ENCODE measurements around the gene DDR2. TPM values are rescaled to one million over a fixed set of nuclear protein-coding genes. Genes with fewer than 3 reads are reported as not detected.

DDR2 gene
- total and polyA plus RNA-seq, 2 donors, result 2.1 to 2.4 TPM

DNA sequence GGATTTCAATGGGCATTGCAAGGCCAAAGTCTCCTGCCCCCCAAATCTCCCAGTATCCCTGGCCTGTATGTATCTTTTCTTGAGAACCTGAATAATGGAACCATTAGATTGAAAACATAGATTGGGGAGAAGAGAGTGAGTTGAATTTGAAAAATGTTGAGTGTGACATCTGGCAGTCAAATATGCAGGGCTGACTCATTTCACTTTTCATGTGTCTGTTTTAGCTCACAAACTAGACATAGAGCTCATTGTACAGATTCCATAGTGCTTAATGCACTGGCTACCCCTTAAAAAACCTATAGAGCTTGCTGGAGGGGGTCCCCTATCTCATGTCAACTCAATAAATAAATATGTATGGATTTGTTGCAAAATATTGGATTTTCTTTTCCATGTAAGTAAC lies 30.8 kb downstream of the DDR2 start:
- DNase-seq (ENCODE audit: low read depth in 6 of 9, low spot score in 9 of 9), result no peak
- Histone ChIP-seq H3K4me3 (ENCODE audit: low read length in 2 of 2) (no peak overlapping the region), H3K27me3 (ENCODE audit: control insufficient read depth in 2 of 2, insufficient read depth in 1 of 2, low read length in 1 of 2) (no peaks in the 10 kb centered on the region), H3K36me3 (ENCODE audit: control insufficient read depth in 2 of 2, insufficient read depth in 2 of 2, low read length in 1 of 2) (no peaks in the 10 kb centered on the region), H3K9me3 (ENCODE audit: control insufficient read depth in 2 of 2, insufficient read depth in 1 of 2, low read length in 1 of 2) (no peaks in the 10 kb centered on the region), H3K27ac (ENCODE audit: low read depth in 1 of 2, low read length in 1 of 2) (no peak overlapping the region), H3K4me1 (ENCODE audit: control insufficient read depth in 2 of 2, insufficient read depth in 2 of 2, low read length in 2 of 2) (no peaks in the 10 kb centered on the region)

GRCh38 chr1:162663589-162664106 lies 31.4 kb downstream of the DDR2 start:
- DNase-seq (ENCODE audit: low read depth in 6 of 9, low spot score in 9 of 9), result no peak
- Histone ChIP-seq H3K27ac (ENCODE audit: low read depth in 1 of 2, low read length in 1 of 2) (no peak overlapping the region), H3K4me3 (ENCODE audit: low read length in 2 of 2) (no peak overlapping the region), H3K36me3 (ENCODE audit: control insufficient read depth in 2 of 2, insufficient read depth in 2 of 2, low read length in 1 of 2) (no peaks in the 10 kb centered on the region), H3K4me1 (ENCODE audit: control insufficient read depth in 2 of 2, insufficient read depth in 2 of 2, low read length in 2 of 2) (no peaks in the 10 kb centered on the region), H3K9me3 (ENCODE audit: control insufficient read depth in 2 of 2, insufficient read depth in 1 of 2, low read length in 1 of 2) (no peaks in the 10 kb centered on the region), H3K27me3 (ENCODE audit: control insufficient read depth in 2 of 2, insufficient read depth in 1 of 2, low read length in 1 of 2) (no peaks in the 10 kb centered on the region)
- 57% methylated on average over 8 of the region's 8 CpGs for WGBS

DNA sequence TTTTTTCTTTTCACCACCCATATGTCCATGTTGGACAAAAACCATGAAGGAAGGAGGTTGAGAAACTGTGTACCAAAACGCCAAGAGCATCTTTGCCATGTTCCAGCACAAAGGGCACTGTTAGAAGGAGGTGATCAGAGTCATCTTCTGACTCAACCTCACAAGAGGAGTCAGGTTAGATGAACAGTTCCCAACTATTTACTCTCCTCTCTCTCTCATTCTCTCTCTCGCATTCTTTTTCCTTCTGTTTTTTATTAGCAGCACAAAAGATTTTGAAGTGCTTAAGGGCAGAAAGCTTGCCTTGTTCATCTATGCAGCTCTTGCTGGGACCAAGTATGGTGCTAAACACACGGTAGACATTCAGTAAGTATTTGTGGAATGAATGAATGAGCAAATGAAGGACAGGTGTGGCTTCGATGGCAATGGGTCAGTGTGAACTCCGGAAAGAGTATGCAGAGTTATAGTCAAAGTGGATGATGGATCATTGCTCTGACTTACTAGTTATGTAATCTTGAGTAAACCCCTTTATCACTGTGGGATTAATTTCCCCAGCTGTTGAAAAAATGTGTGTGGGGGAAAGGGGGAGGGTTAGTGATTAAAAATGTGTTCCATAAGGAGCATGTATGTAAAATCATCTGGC lies 33.9 kb downstream of the DDR2 start:
- Histone ChIP-seq H3K36me3 (ENCODE audit: control insufficient read depth in 2 of 2, insufficient read depth in 2 of 2, low read length in 1 of 2) (no peaks in the 10 kb centered on the region), H3K4me1 (ENCODE audit: control insufficient read depth in 2 of 2, insufficient read depth in 2 of 2, low read length in 2 of 2) (no peaks in the 10 kb centered on the region), H3K4me3 (ENCODE audit: low read length in 2 of 2) (no peak overlapping the region), H3K9me3 (ENCODE audit: control insufficient read depth in 2 of 2, insufficient read depth in 1 of 2, low read length in 1 of 2) (no peaks in the 10 kb centered on the region), H3K27me3 (ENCODE audit: control insufficient read depth in 2 of 2, insufficient read depth in 1 of 2, low read length in 1 of 2) (no peaks in the 10 kb centered on the region), H3K27ac (ENCODE audit: low read depth in 1 of 2, low read length in 1 of 2) (no peak overlapping the region)
- 93% methylated on average over 5 of the region's 5 CpGs for WGBS
- DNase-seq (ENCODE audit: low read depth in 6 of 9, low spot score in 9 of 9), result no peak

DNA sequence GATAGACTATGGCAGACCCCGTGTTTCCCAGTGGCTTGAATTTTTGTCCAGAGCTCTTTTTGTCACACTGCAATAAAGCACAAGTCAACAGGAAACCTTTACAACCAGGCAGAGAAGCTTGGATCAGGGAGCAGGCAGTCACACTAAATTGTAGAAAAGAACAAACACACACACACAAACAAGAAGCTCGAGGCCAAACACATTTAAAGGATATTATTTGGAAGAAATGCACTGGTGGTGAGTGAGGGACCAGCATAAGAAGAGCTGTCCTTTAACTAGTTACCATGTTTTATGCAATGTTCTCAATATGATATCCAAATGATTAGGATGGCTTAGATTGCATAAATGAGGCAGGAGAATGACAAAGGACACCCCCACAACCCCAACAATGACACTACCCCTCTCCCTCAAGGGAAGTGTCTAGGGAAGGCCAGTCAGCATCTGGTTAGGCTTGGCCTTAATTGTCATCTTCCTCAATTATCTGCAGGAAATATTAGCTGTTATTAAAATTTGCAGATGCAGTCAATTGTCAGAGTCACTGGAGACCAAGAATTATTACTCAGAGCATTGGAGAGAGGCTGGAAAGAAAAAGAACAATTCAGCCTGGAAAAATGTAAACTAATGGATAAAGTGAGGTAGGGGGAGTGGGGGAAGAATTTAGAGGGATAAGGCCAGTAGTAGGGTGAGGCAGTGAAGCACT lies 35.3 kb downstream of the DDR2 start:
- 70% methylated on average over 2 of the region's 2 CpGs for whole genome bisulfite sequencing
- H3K9me3 ChIP-seq (ENCODE audit: control insufficient read depth in 2 of 2, insufficient read depth in 1 of 2, low read length in 1 of 2), result no peaks in the 10 kb centered on the region
- H3K4me1 ChIP-seq (ENCODE audit: control insufficient read depth in 2 of 2, insufficient read depth in 2 of 2, low read length in 2 of 2), result no peaks in the 10 kb centered on the region
- no peak overlapping the region for H3K4me3 ChIP-seq (ENCODE audit: low read length in 2 of 2)
- no peak for DNase-seq (ENCODE audit: low read depth in 6 of 9, low spot score in 9 of 9)
- no peaks in the 10 kb centered on the region for H3K27me3 ChIP-seq (ENCODE audit: control insufficient read depth in 2 of 2, insufficient read depth in 1 of 2, low read length in 1 of 2)
- H3K36me3 ChIP-seq (ENCODE audit: control insufficient read depth in 2 of 2, insufficient read depth in 2 of 2, low read length in 1 of 2), result no peaks in the 10 kb centered on the region
- no peak overlapping the region for H3K27ac ChIP-seq (ENCODE audit: low read depth in 1 of 2, low read length in 1 of 2)

DNA sequence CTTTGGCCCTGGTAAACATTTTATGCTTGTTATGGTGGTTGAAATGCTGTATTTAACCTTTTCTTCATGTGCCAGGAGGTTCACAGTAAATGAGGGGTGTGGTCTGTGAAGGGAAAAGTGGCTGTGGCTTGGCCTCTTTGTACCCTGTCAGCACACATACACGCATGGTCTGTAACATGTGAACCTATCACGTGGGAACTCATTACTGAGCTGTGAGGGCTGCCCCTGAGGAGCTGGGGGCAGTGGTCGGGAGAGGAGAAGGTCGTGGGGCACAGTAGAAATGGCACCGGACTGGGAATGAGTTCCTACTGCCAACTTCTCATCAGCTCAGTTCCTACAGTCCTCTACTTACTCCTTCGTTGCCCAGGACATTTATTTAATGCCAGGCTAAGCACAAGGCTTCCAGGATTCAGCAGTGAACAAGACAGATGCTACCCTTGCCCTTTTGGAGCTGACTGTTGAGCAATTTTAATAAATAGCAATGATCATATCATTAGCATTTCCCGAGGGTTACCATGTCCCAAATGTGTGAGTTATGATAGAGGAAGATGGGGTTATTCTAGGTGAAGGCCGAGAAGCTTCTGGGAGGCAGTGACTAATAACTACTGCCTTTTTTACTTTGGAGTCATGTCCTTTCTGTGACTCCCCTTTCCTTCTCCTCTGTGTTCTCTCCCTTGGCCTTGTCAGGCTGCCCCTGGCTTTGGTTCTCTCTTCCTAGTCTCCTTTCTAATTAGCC lies 38.8 kb downstream of the DDR2 start:
- no peaks in the 10 kb centered on the region for H3K27me3 ChIP-seq (ENCODE audit: control insufficient read depth in 2 of 2, insufficient read depth in 1 of 2, low read length in 1 of 2)
- H3K36me3 ChIP-seq (ENCODE audit: control insufficient read depth in 2 of 2, insufficient read depth in 2 of 2, low read length in 1 of 2), result no peaks in the 10 kb centered on the region
- no peak for DNase-seq (ENCODE audit: low read depth in 6 of 9, low spot score in 9 of 9)
- H3K4me3 ChIP-seq (ENCODE audit: low read length in 2 of 2), result no peak overlapping the region
- H3K4me1 ChIP-seq (ENCODE audit: control insufficient read depth in 2 of 2, insufficient read depth in 2 of 2, low read length in 2 of 2), result no peaks in the 10 kb centered on the region
- no peaks in the 10 kb centered on the region for H3K9me3 ChIP-seq (ENCODE audit: control insufficient read depth in 2 of 2, insufficient read depth in 1 of 2, low read length in 1 of 2)
- H3K27ac ChIP-seq (ENCODE audit: low read depth in 1 of 2, low read length in 1 of 2), result no peak overlapping the region
- 89% methylated on average over 8 of the region's 8 CpGs for WGBS

DNA sequence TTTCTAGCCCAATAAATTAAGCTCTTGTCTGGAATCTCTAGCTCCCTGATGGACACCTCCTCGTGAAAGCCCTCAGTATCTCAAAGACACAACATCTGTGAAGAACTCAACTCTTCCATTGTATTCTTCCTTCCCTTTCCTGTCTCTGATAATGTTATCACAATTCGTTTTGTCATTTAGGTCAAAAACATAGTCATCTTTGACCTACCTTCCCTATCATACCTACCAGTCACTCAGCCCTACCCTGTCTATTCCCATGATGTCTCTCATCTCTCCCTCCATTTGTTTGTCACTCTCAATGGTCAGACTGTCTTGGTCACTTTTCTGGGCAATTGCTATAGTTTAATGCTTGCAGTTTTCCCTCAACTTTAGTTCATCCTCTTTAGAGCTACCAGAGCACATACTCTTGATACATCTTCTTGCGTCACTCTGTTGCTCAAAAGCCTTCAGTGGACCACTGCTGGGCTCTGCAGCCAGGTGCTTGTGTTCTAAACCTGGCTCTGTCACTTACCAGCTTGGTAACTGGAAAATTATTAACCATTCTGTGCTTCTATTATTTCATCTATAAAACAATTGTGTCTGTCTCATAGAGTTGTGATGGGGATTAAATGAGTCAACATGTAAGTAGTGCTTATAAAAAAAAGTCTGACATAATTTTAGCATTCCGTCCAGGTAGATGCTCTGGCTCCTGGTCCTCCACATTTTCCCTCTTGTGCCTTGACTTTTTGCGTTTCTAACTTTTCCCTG lies 39.6 kb downstream of the DDR2 start:
- H3K9me3 ChIP-seq (ENCODE audit: control insufficient read depth in 2 of 2, insufficient read depth in 1 of 2, low read length in 1 of 2), result no peaks in the 10 kb centered on the region
- no peak for DNase-seq (ENCODE audit: low read depth in 6 of 9, low spot score in 9 of 9)
- no peaks in the 10 kb centered on the region for H3K4me1 ChIP-seq (ENCODE audit: control insufficient read depth in 2 of 2, insufficient read depth in 2 of 2, low read length in 2 of 2)
- no peak overlapping the region for H3K27ac ChIP-seq (ENCODE audit: low read depth in 1 of 2, low read length in 1 of 2)
- no peaks in the 10 kb centered on the region for H3K36me3 ChIP-seq (ENCODE audit: control insufficient read depth in 2 of 2, insufficient read depth in 2 of 2, low read length in 1 of 2)
- no peak overlapping the region for H3K4me3 ChIP-seq (ENCODE audit: low read length in 2 of 2)
- H3K27me3 ChIP-seq (ENCODE audit: control insufficient read depth in 2 of 2, insufficient read depth in 1 of 2, low read length in 1 of 2), result no peaks in the 10 kb centered on the region
- 74% methylated on average over 5 of the region's 5 CpGs for WGBS

DNA sequence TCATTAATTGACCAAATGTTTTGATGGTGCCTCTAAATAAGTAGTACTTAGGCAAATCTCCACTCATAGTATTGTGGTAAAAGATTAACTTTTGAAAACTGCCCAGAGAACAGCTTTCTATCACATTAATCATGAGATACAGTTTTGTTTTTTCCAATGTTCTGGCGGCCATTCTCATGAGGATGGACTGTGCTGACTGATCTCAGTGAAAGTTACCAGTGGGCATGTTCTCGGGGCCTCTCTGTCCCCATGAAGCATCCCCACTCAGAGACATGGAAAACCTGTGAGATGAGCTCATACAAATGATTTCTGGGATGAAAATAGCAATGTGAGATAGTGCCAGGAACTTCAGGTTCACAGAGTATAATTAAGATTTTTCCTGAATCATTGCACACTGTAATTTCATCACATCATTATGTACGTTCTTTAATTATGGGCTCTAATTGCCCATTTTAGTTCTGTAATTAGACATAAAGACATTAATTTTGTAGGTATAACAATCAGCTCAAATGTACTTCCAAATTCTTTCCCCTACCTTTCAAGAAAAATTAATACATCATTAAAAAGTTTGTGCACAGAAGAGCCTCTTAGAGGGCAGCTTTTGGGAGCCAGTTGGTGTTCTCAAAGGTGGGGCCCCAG lies 40.5 kb downstream of the DDR2 start:
- 95% methylated on average over 3 of the region's 3 CpGs for WGBS
- Histone ChIP-seq H3K27ac (ENCODE audit: low read depth in 1 of 2, low read length in 1 of 2) (no peak overlapping the region), H3K36me3 (ENCODE audit: control insufficient read depth in 2 of 2, insufficient read depth in 2 of 2, low read length in 1 of 2) (no peaks in the 10 kb centered on the region), H3K27me3 (ENCODE audit: control insufficient read depth in 2 of 2, insufficient read depth in 1 of 2, low read length in 1 of 2) (no peaks in the 10 kb centered on the region), H3K4me3 (ENCODE audit: low read length in 2 of 2) (no peak overlapping the region), H3K4me1 (ENCODE audit: control insufficient read depth in 2 of 2, insufficient read depth in 2 of 2, low read length in 2 of 2) (no peaks in the 10 kb centered on the region), H3K9me3 (ENCODE audit: control insufficient read depth in 2 of 2, insufficient read depth in 1 of 2, low read length in 1 of 2) (no peaks in the 10 kb centered on the region)
- no peak for DNase-seq (ENCODE audit: low read depth in 6 of 9, low spot score in 9 of 9)

DNA sequence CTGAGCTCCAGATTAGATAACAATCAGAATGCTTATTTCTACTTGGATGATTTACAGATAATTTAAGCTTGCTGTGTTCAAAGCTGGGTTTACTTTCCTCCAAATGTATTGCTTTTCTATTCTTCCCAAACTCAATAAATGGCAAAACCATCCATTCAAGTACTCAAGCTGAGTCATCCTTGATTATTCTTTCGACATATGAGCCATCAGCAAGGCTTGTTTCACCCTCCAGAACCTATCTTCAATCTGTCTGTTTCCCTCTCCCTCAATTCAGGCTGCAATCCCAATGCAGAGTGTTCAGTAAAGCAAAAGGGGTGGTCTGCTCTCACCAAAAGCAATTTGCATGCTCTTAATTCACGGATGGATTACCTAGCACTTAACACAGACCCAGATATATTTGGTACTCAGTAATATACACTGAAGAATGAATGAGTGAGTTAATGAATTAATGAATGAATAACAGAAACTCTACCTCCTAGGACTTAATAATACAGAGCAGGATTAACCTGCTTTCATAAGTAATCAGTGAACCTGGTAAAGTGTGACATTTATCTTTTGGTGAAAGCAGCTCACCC lies 41.9 kb downstream of the DDR2 start:
- Histone ChIP-seq H3K4me1 (ENCODE audit: control insufficient read depth in 2 of 2, insufficient read depth in 2 of 2, low read length in 2 of 2) (no peaks in the 10 kb centered on the region), H3K36me3 (ENCODE audit: control insufficient read depth in 2 of 2, insufficient read depth in 2 of 2, low read length in 1 of 2) (no peaks in the 10 kb centered on the region), H3K27ac (ENCODE audit: low read depth in 1 of 2, low read length in 1 of 2) (no peak overlapping the region), H3K4me3 (ENCODE audit: low read length in 2 of 2) (no peak overlapping the region), H3K27me3 (ENCODE audit: control insufficient read depth in 2 of 2, insufficient read depth in 1 of 2, low read length in 1 of 2) (no peaks in the 10 kb centered on the region), H3K9me3 (ENCODE audit: control insufficient read depth in 2 of 2, insufficient read depth in 1 of 2, low read length in 1 of 2) (no peaks in the 10 kb centered on the region)
- DNase-seq (ENCODE audit: low read depth in 6 of 9, low spot score in 9 of 9), result no peak
- WGBS, result 95% methylated on average over 2 of the region's 2 CpGs
